BJ (cell line): ENCODE results near the gene RHOF. TPM values are rescaled to one million over a fixed set of nuclear protein-coding genes. Genes with fewer than 3 reads are reported as not detected.

Experiments used
- CTCF ChIA-PET: fragments of 350-600 bp; formaldehyde crosslinking; extraction: SDS; loops from one replicate; lab custom pipeline; 2021; ENCODE audit warnings: antibody characterized with exemption, inconsistent platforms; lab: Yijun Ruan, JAX
- POLR2A ChIA-PET: fragments of 300-600 bp; sonication (Branson Sonifier 250); formaldehyde crosslinking; extraction: SDS; loops from one replicate; lab custom pipeline; 2021; ENCODE audit warnings: antibody characterized with exemption; lab: Charles Lee
- DNase-seq: peaks from one replicate; pipeline ENCODE4 v3.0.0-alpha.2; 2011; ENCODE audit warnings: low read depth
- H3K27me3 ChIP-seq: 2 replicates; pipeline ENCODE4 v1.6.0; 2011; ENCODE audit warnings: low read length; ENCODE audit not compliant: control insufficient read depth, insufficient read depth
- H3K36me3 ChIP-seq: 2 replicates; pipeline ENCODE4 v1.5.1; 2011; ENCODE audit warnings: low read length; ENCODE audit not compliant: control insufficient read depth, insufficient read depth
- H3K4me3 ChIP-seq: 2 replicates; pipeline ENCODE4 v1.5.1; 2011; ENCODE audit warnings: low read depth, mild to moderate bottlenecking, control low read depth, low read length
- polyA plus RNA-seq: library from polyadenylated mRNA; depleted of rRNA; stranded (reverse); fragments of >200 nt; gene quantifications from 2 replicates; pipeline ENCODE4 v1.2.3, GENCODE V29; 2011
- TF ChIP-seq, protein P1 (sequence below): IDR thresholded peaks from 2 replicates; pipeline ENCODE4 v1.5.1; 2011; ENCODE audit warnings: low read depth, mild to moderate bottlenecking, control low read depth, inconsistent platforms, low read length, moderate library complexity; ENCODE audit not compliant: insufficient read depth

Gene RHOF
- polyA plus RNA-seq, 1 experiment: 3.0 TPM

DNA sequence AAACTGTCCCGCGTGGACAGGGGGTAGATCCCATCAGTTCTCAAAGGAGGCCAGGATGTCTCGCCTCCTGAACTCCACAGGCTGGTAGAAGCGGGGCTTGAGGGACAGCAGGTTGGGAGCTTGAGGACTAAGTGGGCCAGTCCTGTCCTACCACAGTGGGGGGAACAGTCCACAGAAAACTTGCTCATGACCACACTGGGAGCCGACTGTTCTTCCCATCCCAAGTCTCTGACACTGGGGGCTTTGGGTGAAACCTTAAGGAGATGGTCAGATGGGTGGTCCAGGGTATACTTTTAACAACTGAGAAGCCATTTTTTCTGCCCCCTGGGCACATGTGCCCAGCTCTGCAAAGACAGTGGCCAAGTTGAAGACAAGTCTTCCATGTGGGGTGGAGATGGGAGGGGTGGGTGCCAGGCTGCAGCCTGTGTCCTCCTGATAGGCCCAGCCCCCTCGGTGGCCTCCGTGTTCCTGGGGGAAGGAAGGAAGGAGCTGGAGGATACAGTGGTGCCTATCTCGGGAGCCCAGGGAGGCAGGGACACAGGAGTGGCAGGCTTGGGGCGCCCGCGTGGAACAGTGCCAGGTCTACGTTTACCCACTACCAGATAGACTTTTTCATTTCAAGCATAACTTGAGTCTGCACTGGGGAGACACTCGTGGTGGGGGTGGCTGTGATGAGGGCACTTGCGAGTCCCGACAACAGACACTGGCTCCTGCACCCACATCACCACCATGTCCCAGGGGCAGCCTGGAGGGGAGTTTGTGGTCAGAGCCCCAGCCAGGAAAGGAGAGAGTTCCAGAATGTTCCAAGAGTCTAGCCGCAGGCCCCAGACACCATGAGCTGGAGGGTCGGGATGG is 14.7 kb downstream of the RHOF start:
- DNase-seq: no peak
- H3K4me3 ChIP-seq: no peak overlapping the region
- TF ChIP-seq, protein P1, sequence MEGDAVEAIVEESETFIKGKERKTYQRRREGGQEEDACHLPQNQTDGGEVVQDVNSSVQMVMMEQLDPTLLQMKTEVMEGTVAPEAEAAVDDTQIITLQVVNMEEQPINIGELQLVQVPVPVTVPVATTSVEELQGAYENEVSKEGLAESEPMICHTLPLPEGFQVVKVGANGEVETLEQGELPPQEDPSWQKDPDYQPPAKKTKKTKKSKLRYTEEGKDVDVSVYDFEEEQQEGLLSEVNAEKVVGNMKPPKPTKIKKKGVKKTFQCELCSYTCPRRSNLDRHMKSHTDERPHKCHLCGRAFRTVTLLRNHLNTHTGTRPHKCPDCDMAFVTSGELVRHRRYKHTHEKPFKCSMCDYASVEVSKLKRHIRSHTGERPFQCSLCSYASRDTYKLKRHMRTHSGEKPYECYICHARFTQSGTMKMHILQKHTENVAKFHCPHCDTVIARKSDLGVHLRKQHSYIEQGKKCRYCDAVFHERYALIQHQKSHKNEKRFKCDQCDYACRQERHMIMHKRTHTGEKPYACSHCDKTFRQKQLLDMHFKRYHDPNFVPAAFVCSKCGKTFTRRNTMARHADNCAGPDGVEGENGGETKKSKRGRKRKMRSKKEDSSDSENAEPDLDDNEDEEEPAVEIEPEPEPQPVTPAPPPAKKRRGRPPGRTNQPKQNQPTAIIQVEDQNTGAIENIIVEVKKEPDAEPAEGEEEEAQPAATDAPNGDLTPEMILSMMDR: no peak
- H3K36me3 ChIP-seq: peaks cover 7% of the 10 kb centered on the region
- H3K27me3 ChIP-seq: no peaks in the 10 kb centered on the region
- ChIA-PET CTCF (interaction anchor here (1.0 to 17.3 kb wide), 4 partner anchors 12 to 114 kb away, joined by 3 to 322 read pairs (median 74); partner anchors contain the start of gene RHOF), POLR2A (no interaction called here)

DNA sequence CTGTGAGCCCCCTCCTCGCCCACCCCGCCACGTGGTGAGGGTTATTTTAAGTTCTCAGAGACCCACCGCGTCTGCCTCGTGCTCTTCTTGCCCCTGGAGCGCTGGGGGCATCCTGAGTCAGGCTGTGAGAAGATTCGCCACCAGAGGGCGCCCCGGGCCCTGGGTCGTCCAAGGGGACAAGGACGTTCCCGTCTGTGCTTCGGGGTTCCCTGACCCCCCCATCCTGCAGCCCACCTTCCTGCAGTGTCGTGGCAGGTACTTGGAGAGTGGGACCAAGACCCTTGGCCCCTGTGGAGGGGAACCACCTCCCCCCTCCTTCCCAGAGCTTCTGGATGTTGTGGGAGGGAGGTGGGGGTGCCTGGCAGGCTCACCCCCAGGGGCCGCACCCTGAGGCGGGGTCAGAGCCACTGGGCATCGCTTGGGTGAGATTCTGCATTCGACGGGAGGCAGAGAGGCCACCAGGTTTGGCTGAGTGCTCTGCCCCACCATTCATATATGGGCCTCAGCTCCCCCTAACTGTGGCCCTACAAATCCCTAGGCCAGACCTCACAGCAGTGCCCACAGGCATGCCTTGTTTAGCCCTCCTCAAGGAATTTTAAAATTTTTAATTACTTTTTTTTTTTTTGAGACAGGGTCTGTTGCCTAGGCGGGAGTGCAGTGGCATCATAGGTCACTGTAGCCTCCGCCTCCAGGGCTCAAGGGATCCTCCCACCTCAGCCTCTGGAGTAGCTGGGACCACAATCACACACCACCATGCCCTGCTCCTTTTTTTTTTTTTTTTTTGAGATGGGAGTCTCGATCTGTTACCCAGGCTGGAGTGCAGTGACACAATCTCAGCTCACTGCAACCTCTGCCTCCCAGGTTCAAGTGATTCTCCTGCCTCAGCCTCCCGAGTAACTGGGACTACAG is 17.0 kb downstream of the RHOF start:
- POLR2A ChIA-PET: no interaction called here
- TF ChIP-seq, protein P1: peak; percentile 95
- no peak overlapping the region for H3K4me3 ChIP-seq
- H3K36me3 ChIP-seq: peaks cover 7% of the 10 kb centered on the region
- CTCF ChIA-PET: interaction anchor here (0.6 to 17.3 kb wide), 12 partner anchors 9 to 79 kb away, joined by 3 to 322 read pairs (median 4); partner anchors contain the start of genes RHOF and TMEM120B
- no peaks in the 10 kb centered on the region for H3K27me3 ChIP-seq
- DNase-seq: no peak

DNA sequence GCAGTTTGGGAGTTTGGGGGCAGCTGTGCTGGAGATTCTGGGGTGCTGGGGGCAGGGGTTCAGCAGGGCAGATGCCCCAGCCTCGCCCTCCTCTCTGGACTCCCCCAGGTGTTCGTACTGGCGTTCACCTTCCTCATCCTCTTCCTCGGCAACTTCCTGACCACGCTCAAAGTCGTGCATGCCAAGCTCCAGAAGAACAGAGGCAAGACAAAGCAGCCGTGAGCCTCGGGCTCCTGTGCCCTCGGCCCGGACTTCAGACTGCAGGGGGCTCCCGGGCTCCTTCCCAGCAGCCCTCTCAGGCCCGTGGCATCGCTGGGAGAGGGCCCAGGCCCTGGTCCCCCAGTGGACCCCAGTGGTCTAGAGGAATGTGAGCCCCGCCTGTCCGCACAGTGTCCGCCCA is 18.0 kb downstream of the RHOF start:
- DNase-seq: no peak
- H3K4me3 ChIP-seq: no peak overlapping the region
- POLR2A ChIA-PET: no interaction called here
- H3K27me3 ChIP-seq: no peaks in the 10 kb centered on the region
- peaks cover 7% of the 10 kb centered on the region for H3K36me3 ChIP-seq
- TF ChIP-seq, protein P1: no peak
- CTCF ChIA-PET: interaction anchor here (0.8 to 17.3 kb wide), 8 partner anchors 11 to 86 kb away, joined by 3 to 322 read pairs (median 13); partner anchors contain the start of genes RHOF and TMEM120B

DNA sequence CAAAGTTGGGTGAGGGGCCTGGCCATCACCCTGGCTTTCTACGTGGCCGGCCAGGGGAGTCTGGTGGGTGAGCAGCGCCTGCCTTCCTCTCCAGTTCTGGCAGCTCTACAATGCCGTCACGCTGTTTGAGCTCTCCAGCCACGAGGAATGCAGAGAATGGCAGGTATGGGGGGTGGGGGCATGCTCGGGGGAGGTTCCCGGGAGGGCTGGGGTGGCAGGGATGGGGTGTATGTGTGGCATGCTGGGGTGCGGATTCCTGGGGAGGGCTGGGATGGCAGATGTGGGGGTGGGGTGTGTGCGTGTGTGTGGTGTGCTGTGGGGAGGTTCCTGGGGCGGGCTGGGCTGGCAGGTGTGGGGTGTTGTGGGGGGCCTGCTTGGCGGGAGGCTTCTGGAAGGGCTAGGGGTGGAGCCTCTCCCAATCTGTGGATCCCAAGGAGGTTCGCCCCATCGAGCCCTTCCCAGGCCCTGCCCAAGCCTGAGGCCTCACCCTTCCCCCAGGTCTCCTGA is 18.5 kb downstream of the RHOF start:
- no peak overlapping the region for H3K4me3 ChIP-seq
- ChIA-PET CTCF (interaction anchor here (0.8 to 17.3 kb wide), 10 partner anchors 11 to 113 kb away, joined by 3 to 322 read pairs (median 6); partner anchors contain the start of genes PSMD9, RHOF and TMEM120B), POLR2A (no interaction called here)
- no peak for DNase-seq
- no peaks in the 10 kb centered on the region for H3K27me3 ChIP-seq
- H3K36me3 ChIP-seq: peaks cover 6% of the 10 kb centered on the region
- TF ChIP-seq, protein P1: no peak
